Prostate gland (tissue), 2 donors: ENCODE results near the gene NCAM2.

Experiments used
- CTCF ChIP-seq, 4 experiments: fragments of 200-600 bp in 2 of 4; fragments of 450-650 bp in 2 of 4; sonication (generic) in 2 of 4; IDR thresholded peaks; 1 replicate in 3 of 4; 2 replicates in 1 of 4; pipeline ENCODE4 v1.5.1; 2016 to 2019; ENCODE audit warnings: antibody characterized with exemption in 4 of 4, mild to moderate bottlenecking in 2 of 4, moderate library complexity in 2 of 4
- POLR2AphosphoS5 ChIP-seq: sonication (generic); formaldehyde crosslinking; IDR thresholded peaks from one replicate; pipeline ENCODE4 v1.6.1; 2017; ENCODE audit warnings: antibody characterized with exemption

DNA sequence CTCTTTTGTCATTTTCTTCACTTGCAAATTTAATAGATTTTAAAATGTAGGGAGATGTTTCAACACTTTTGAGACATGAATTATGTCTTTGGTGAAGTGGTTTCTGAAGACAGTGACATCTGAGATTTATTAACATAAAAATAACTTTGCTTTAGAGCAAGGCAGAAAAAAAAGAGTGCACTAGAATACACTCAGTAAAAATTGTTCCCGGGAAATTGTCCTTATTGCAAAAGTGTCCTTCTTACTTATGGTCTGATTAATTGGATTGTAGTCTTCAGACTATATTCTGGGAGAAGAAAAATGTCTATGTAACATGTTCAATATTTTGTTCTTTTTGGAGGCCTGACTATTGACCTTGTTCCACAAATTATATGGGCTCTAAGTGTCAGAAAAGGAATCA is 468.5 kb downstream of the NCAM2 start:
- TF ChIP-seq POLR2AphosphoS5, result no peak
- TF ChIP-seq CTCF (IDR thresholded peaks at IDR 0.05), result no peak
